SW480 (cell line): ENCODE measurements around the gene PAOX.

Experiments used
- DNase-seq: peaks from one replicate; pipeline ENCODE4 v3.0.0-alpha.2; 2016; ENCODE audit warnings: low spot score

PAOX gene

GRCh38 chr10:133388236-133388972 is 9.3 kb downstream of the PAOX start:
- DNase-seq: no peak

GRCh38 chr10:133388973-133389818 is 10.1 kb downstream of the PAOX start:
- no peak for DNase-seq

- DNase-seq: no peak
Observed at GRCh38 chr10:133390597-133391248, 11.7 kb downstream of the PAOX start.

GRCh38 chr10:133391249-133391635 is 12.2 kb downstream of the PAOX start:
- no peak for DNase-seq

GRCh38 chr10:133391761-133392518 is 12.9 kb downstream of the PAOX start:
- DNase-seq: no peak

GRCh38 chr10:133393401-133394063 is 14.5 kb downstream of the PAOX start:
- DNase-seq: no peak

- DNase-seq: peak; percentile 89
Observed at GRCh38 chr10:133394064-133394663, 15.1 kb downstream of the PAOX start, which contains the start of gene MTG1. TSS of gene MTG1 (plus strand) at chr10:133394157. CDS start at chr10:133394221, 64 bp downstream.

GRCh38 chr10:133394801-133395221 is 15.7 kb downstream of the PAOX start:
- DNase-seq: no peak

- DNase-seq: no peak
Observed at GRCh38 chr10:133396035-133396624, 17.1 kb downstream of the PAOX start.

GRCh38 chr10:133397938-133398337 is 18.9 kb downstream of the PAOX start:
- no peak for DNase-seq

GRCh38 chr10:133399123-133399601 is 20.1 kb downstream of the PAOX start:
- no peak for DNase-seq

GRCh38 chr10:133400624-133401424 is 21.8 kb downstream of the PAOX start:
- DNase-seq: no peak

GRCh38 chr10:133401500-133401899 is 22.4 kb downstream of the PAOX start:
- no peak for DNase-seq

- DNase-seq: no peak
Observed at GRCh38 chr10:133401981-133402725, 23.1 kb downstream of the PAOX start.

- DNase-seq: no peak
Observed at GRCh38 chr10:133403359-133403758, 24.3 kb downstream of the PAOX start.

- no peak for DNase-seq
Observed at GRCh38 chr10:133403784-133404183, 24.7 kb downstream of the PAOX start.

- DNase-seq: no peak
Observed at GRCh38 chr10:133405272-133405671, 26.2 kb downstream of the PAOX start.

- DNase-seq: no peak
Observed at GRCh38 chr10:133405844-133406527, 26.9 kb downstream of the PAOX start.
